NCI-H69 (cell line): ENCODE measurements around the gene ARHGAP5.

ENCODE experiments used
- DNase-seq: peaks from one replicate; lab custom pipeline; 2025; lab: John Stamatoyannopoulos, UW

ARHGAP5 gene

DNA sequence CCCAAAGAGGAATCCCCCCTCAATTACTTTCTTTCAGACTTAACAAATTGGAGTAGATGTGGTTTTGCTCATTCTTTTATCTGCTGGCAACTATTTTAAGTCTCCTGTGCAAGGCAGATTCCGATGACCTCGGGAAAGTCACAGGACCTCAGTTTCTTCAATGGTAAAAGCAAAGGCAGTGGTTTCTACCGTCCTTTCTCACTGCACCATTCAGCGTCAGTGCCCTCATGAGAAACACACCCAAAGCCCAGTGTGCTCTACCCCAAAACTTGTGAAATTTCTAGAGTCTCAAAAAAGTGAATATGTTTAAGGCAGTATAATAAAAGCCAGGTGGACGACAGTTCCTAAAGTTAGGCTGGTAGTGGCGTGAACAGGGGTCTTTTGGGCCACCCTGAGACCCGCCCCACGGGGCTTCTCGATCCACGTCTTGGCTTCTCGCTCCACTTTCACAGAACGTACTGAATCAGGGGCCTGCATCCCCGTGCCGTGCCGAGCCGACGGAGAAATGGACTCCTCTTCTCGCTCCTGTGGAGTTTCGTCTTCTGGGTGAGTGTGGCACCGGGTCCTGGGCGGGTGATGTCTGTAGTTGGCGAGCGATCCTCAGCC lies 1.3 kb upstream of the ARHGAP5 start:
- peak; percentile 66 for DNase-seq

DNA sequence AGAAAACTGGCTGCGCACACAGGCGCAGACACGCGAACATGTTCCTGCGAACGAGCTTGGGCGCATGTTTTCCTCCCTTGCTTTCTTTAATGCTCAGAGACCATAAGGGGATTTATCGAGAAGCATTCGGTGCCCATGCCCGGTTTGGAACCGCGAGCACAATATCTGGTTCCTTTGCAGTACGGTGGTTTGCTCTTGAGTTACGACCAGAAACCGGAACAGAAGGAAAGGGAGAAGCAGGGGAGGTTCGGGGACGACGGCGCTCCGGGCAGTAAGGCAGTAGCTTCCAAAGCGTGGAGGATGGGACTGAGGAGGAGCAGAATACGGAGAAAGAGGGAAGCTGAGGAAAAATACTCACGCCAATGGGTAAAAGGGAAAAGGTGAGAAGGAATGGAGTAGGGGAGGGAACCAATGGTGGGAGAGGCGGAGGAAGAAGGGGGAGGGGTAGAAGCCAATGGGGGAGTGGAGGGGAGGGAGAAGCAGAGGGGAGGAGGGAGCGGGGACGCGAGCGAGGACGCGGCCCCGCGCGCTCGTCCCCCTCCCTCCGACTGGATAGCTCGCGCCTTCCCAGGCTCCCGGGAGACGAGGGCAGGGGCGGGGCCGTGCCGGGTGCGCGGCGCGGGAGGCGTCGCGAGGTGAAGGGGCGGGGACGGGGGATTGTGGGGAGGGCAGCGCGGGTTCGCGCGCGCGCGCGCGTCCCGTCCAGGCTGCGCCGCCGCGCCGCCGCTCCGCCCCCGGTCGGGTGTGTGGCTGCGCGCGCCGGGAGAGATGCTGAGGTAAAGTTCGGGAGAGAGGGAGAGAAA lies 625 bp upstream of the ARHGAP5 start:
- DNase-seq: peak; percentile 99

DNA sequence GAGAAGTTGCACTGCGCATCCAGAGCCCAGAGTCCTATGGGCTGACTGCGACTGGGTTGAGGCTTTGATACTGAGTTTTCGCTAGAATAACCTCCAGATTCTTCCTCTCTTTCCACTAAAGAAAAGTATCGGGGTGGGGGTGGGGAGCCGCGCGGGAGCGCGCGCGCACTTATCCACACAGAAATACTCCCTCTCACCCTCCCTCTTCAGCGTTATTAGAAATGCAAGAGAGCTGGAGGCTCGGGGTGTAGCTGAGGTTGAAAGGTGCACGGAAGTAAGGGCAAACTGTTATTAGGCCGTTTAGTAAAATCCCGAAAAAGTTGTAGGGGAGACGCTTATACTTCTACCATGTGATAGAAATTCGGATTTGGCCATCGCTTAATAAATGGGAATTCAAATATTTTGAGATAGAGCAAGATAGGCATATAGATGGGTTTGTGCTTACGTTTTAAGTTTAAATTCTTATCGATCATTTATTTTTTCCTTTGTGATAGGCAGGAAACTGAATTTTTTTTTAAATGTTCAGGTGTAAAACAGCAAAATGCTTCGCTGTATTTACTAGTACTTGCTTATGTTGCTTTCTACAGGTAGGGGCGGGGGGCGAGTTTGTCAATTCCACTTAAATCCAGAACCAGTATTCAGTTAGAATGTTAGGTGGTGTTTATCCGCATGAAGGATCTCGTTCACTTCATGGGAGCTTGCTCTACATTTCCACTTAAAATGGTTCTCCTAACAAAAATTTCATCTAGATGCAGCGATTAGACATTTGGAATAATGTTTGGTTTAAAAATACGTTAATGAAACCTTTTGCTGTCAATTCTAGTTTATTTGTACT lies 1.1 kb downstream of the ARHGAP5 start:
- DNase-seq: peak; percentile 83

DNA sequence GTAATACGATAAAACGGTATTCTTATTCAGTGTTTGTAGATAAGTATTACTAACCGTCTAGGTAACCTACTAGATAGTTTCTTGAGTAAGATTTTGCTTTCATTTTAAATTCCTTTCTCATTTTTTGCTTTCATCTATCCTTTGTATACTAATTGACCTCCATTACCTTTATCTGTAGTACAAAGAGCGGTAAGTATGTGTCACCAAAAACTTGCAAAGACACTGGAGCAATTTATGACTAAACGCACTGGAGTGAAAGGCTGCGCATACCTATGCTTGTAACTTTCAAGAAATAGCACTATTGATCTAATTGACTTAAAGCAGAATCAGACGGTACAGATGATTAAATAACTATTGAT lies 1.7 kb downstream of the ARHGAP5 start:
- peak; percentile 21 for DNase-seq

DNA sequence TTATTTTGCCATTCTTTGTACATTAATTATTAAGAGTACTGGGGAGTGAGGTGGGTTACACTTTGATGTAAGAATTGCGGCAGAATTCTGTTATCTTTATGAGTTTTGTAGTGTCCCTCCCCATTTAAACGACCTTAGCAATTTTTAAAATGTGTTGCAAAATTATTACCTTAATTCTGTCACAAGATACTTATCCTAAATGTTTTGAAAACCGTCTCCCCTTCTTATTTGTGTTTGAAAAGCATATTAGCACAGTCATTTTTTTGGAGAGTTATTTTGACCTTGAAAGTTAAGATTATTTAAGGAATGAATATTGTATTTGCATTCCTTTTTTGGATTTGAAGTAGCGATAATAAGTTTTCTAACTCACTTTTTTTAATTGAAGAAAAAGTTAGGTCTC lies 2.2 kb downstream of the ARHGAP5 start:
- no peak for DNase-seq

DNA sequence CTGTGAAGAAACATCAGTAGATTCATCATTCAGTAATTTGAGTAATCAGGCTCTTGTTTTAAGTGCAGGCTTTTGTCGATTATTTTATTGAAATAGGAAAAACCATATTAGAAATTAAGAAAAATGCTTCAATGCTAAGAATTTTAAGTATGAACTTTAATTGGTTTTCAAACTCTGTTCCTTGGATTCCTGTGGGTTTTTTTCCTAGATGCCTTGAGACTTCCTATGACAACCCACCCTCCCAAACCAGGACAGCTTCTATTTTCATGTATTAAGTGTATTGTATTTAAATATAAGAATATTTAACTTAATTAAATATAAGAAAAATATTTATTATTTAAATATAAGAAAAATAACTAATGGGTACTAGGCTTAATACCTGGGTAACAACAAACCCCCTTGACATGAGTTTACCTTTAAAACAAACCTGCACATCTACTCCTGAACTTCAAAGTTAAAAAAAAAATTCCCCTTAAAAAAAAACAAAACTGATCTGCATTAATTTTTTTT lies 3.0 kb downstream of the ARHGAP5 start:
- no peak for DNase-seq

DNA sequence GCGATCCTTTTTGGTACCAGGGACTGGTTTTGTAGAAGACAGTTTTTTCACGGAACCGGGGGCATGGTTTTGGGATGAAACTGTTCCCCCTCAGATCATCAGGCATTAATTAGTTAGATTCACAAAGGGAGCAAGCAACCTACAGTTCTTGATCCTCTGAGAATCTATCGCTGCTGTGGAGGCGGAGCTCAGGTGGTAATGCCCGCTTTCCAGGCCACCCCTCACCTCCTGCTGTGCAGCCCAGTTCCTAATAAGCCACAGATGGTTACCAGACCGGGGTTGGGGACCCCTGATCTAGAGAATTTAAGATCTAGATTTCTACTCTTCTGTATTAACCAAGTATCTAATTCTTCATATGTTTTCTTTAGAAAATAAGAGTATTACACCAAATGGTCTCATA lies 4.8 kb downstream of the ARHGAP5 start:
- DNase-seq: peak; percentile 22

DNA sequence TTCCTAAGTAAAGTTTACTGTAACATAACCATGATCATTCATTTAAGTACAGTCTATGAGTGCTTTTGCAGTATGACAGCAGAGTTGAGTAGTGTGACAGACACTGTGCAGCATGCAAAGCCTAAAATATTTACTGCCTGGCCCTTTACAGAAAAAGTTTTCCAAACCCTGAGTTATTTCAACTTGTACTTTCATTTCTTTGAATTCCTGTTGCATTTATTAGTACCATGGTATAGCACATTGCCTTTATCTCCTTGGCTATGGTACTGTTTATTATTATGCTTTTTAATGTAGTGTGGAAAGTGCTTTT lies 6.2 kb downstream of the ARHGAP5 start:
- DNase-seq: no peak

DNA sequence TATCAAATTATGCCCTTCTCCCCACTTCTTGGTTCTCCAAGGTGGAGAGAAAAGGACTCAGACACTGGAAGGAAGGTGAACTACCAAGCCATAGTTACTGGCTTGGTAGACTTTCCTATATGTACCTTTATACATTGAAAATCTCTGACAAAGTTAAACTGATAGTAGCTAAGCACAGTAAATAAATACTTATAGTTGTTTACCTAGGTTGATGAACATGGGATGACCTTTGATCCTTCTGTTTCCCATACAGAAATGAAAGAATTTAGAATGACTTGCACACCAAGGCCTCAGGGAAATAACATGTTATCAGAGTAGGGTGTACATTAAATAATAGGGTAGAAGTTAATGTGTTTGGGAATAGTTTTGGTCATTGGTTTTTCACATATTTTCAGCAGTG lies 6.7 kb downstream of the ARHGAP5 start:
- peak; percentile 8 for DNase-seq

DNA sequence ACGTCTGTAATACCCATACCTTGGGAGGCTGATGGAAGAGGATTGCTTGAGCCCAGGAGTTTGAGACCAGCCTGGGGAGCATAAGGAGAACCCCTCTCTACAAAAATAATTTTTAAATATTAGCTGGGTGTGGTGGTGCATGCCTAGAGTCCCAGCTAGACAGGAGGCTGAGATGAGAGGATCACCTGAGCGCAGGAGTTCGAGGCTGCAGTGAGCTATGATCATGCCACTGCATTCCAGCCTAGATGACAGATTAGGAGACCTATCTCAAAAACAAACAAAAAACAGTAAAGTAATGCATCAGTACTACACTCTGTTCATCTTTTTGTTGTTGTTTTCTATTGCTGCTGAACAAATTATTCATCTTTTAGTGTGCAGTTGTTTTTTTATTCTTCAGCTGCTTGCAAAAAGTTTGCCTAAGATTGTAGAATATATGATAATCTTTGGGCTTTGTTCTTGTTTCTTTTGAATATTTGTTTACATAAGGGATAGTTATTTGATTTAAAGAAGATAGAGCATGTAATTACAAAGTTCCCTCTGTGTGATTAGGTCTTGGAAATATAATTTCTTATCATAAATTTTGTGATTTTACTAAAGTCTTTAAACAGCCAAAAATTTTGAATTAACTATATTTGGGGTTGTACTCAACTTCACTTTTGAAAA lies 8.2 kb downstream of the ARHGAP5 start:
- no peak for DNase-seq

DNA sequence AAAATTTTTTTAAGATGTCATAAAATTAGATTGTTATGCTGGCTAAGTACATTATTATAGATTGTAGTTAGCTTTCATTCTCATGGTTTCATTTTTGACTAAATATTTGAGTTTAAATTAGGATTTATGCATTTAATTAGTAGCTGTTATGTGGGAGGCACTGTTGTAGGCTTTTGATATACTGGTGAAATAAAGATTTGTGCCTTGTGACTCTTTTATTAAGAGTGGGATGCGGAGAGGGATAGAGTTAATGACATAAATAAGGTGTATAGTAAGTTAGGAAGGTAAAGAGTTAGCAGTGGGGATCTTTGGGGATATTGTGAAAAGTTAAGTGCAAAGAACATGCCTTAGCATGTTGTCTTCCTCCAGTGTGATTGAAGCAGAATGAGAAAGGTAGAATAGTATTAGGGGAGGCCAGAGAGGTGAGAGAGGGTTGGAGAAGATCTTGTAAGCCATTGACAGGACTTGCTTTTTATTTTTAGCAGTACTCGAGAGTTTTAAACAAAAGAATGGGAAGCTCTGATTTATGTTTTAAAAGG lies 8.8 kb downstream of the ARHGAP5 start:
- DNase-seq: no peak

DNA sequence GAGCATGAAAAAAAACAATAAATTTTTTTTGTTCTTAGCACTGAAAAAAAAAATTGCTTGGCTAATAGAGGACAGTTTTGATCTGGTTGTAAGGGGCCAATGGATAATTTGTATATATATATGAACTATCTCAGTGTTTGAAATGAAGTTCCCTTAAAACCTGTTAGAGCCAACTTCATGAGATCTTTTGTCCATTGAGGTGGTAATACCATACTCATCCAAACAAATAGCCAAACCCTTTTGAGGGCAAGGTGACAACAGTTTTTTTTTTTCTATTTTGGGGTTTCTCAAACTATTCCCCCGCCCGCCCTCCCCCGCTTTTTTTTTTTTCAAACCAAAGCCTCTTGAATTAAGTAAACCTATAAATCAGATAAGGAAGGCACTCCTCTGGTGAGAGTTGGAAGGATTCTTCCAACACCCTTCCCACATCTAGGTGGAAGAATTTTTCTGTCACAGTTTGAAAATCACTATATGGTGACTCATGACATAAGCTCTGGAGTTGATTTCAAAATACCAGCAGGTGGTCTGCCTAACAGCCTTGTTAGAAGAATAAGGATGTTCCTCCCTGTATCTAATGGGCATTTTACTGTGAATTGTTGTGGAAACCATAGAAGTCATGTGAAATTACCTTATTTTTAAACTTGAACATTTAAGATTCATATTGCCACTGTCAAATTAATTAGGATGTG lies 10.2 kb downstream of the ARHGAP5 start:
- DNase-seq: peak; percentile 67

DNA sequence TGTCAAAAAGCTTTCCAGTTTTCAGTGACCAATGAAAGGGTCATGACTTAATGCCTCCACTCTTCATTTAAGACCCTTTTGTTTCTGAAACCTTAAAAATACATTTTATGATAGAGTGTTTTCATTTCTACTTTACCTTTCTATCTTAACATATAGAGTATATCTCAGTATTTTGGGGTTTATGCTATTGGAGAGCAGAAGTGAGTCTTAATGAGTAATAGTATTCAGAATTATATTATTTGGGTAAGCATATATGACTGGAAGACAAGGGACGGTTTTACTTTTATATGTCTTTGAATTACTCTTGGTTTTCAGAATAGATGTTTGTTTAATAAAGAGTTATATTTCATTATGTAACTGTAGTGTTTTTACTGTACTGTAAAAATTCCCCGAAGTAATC lies 10.8 kb downstream of the ARHGAP5 start:
- DNase-seq: no peak

DNA sequence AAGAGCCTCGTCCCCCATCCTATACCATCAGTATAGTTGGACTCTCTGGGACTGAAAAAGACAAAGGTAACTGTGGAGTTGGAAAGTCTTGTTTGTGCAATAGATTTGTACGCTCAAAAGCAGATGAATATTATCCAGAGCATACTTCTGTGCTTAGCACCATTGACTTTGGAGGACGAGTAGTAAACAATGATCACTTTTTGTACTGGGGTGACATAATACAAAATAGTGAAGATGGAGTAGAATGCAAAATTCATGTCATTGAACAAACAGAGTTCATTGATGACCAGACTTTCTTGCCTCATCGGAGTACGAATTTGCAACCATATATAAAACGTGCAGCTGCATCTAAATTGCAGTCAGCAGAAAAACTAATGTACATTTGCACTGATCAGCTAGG lies 13.6 kb downstream of the ARHGAP5 start:
- DNase-seq: no peak

DNA sequence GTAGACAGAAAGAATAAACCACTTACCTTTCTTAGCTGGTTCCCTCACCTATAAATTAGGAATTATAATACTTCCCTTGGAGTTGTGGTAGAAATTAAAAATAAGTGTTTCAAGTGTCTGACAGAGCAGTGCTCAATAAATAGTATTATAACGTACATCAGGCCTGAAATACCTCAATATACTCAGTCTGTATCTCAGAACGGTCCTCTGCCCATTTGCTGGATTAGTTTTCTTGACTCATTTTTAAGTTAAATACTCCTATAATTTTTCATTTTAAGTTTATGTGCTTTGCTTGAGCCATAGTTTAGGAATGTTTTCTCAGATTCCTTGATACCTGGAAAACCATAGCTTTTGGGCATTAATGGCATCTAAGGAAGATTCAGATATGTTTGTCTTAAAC lies 22.4 kb downstream of the ARHGAP5 start:
- no peak for DNase-seq

DNA sequence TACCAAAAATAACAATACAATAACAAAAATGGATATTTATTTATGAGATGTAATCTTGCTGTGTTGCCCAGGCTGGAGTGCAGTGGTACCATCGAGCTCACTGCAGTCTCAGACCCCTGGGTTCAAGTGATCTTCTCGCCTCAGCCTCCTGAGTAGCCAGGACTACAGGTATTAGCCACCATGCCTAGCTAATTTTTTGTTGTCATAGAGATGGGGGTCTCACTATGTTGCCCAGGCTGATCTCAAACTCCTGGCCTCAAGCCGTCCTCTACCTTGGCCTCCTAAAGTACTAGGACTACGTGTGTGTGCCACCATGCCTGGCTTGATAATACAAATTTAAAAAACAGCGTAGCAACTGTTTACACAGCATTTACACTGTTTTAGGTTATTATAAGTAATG lies 23.1 kb downstream of the ARHGAP5 start:
- no peak for DNase-seq

DNA sequence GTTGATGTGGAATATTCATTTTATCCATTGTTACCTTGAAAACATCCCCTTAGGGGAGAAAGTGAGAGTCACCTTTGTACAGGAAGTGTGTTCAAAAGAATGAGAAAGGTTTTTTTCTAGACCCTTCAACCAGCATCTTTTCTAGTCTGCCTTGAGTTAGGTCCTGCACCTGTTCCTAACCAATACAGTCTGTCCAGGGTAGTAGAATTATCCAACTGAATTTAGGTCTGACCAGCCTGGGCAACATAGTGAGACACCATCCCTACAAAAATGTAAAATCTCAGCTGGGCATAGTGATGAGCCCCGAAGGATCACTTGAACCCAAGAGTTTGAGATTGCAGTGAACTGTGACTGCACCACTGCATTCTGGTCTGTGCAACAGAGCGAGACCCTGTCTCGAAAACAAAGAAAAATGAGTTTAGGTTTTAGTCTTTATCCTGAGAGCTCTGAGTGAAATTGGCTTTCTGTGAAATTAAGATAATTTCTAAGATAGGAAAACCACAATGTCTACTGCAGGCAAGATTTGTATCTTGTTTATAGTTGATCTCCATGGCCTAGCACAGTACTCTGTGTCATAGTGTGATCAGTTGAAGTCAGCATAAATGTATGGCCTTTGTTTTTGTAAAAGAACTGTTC lies 25.2 kb downstream of the ARHGAP5 start:
- DNase-seq: no peak

DNA sequence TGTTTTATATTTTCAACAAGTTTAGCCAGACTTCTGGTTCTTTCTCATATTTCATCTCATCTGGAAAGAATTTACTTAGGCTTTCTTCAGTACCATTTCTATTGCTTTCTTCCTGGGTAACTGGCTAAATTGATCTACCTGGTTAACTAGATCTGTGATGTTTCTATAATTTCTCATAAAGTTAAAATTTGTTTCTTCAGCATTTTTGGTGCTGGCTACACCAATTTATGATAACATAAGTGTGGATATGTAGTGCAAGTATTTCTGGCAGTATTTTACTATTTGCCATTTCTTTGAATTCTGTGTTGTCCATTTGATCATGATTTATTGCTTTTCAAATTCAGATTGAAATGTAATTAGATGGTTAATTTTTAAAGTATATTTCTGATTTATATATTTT lies 25.9 kb downstream of the ARHGAP5 start:
- no peak for DNase-seq

DNA sequence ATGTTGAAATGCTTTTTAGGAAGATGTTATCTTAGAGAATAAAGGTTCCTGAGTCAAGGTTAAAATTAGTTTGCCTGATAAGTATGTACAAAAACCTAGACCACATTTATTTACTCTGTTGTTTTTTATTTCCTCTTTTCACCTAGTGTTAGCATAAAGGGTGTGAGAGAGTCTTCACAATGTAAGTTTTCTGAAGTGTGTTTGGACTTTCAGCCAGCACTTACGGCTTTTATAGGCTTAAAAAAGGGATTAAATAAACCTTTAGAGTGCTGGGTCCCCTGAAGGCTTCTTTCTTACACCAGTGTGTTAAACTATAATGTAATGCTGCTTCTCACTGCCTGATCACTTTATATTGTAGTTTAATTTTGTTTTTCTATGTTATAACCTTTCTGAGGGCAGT lies 27.2 kb downstream of the ARHGAP5 start:
- no peak for DNase-seq

DNA sequence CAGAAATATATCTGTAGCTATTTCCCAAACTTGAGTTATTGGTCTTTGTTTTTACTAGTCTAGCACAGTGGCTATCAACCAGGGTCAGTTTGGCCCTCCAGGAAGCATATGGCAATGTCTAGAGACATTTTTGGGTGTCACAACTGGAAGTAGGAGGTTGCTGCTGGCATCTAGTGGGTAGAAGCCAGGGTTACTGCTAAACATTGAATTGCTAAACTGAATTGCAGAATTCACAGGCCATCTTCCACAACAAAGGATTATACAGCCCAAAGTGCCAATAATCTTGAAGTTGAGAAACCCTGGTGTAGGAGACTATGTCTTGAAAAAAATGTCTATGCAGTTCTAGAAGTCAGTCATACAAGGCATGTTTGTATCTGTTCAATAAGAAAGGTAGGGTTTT lies 27.7 kb downstream of the ARHGAP5 start:
- DNase-seq: no peak
